SK-MEL-5 (cell line): Measurements from ENCODE around the gene NEAT1. TPM values are rescaled to one million over a fixed set of nuclear protein-coding genes. Genes with fewer than 3 reads are reported as not detected.
"Not testable (repeated sequence)": the region's sequence is repeated elsewhere in the genome, so short reads cannot be mapped to it uniquely, and the experiment has no call there.

Experiments
- DNase-seq: peaks from one replicate; pipeline ENCODE4 v3.0.0-alpha.2; 2016; ENCODE audit warnings: low read depth, low spot score
- in situ Hi-C: cut with HindIII; loops from 2 replicates; pipeline ENCODE4 v1.10.0; 2016; ENCODE audit warnings: low sequenced_read_pairs, high pct_unique_total_duplicates, low pct_unique_long_range_greater_than_20kb
- total RNA-seq: library from RNA; depleted of rRNA; stranded (reverse); fragments of >200 nt; shearing (Covaris generic); gene quantifications from 2 replicates; pipeline ENCODE4 v1.2.3, GENCODE V29; 2014

NEAT1 gene
- total RNA-seq, 1 experiment from 2014 or later: 13.3 TPM

GRCh38 chr11:65454311-65454695 lies 31.7 kb downstream of the NEAT1 start:
- in situ Hi-C loops: no loop called here
- no peak for DNase-seq

GRCh38 chr11:65454696-65455456 lies 32.3 kb downstream of the NEAT1 start:
- DNase-seq: no peak
- in situ Hi-C loops: no loop called here

- no peak for DNase-seq
These were observed 33.8 kb downstream of the NEAT1 start for GRCh38 chr11:65456418-65456817.

GRCh38 chr11:65459552-65459951 lies 37.0 kb downstream of the NEAT1 start:
- in situ Hi-C loops: no loop called here

More at GRCh38 chr11:65456418-65456817, 33.8 kb downstream of the NEAT1 start:
- in situ Hi-C loops: no loop called here

GRCh38 chr11:65465471-65465870 lies 42.9 kb downstream of the NEAT1 start:
- in situ Hi-C loops, DNase-seq: not testable (repeated sequence)

More at GRCh38 chr11:65459552-65459951, 37.0 kb downstream of the NEAT1 start:
- no peak for DNase-seq

- in situ Hi-C loops, DNase-seq: not testable (repeated sequence)
These were observed 44.7 kb downstream of the NEAT1 start for GRCh38 chr11:65467306-65467705.

GRCh38 chr11:65468874-65469333 lies 46.3 kb downstream of the NEAT1 start:
- peak; percentile 71 for DNase-seq

GRCh38 chr11:65470433-65471049 lies 47.9 kb downstream of the NEAT1 start:
- in situ Hi-C loops: no loop called here
- no peak for DNase-seq

More at GRCh38 chr11:65468874-65469333, 46.3 kb downstream of the NEAT1 start:
- in situ Hi-C loops: no loop called here

- in situ Hi-C loops: no loop called here
- DNase-seq: peak; percentile 74
These were observed 48.9 kb downstream of the NEAT1 start for GRCh38 chr11:65471447-65471891.

- DNase-seq, in situ Hi-C loops: not testable (repeated sequence)
These were observed 50.1 kb downstream of the NEAT1 start for GRCh38 chr11:65472588-65473277.

GRCh38 chr11:65473278-65473860 lies 50.8 kb downstream of the NEAT1 start:
- DNase-seq: no peak
- in situ Hi-C loops: no loop called here

- in situ Hi-C loops: no loop called here
- DNase-seq: no peak
These were observed 52.3 kb downstream of the NEAT1 start for GRCh38 chr11:65474864-65475263.

- in situ Hi-C loops: no loop called here
- DNase-seq: no peak
These were observed 54.1 kb downstream of the NEAT1 start for GRCh38 chr11:65476632-65477148.

GRCh38 chr11:65477149-65477965 lies 54.8 kb downstream of the NEAT1 start:
- in situ Hi-C loops: no loop called here
- peak; percentile 91 for DNase-seq

- DNase-seq: no peak
- in situ Hi-C loops: no loop called here
These were observed 56.0 kb downstream of the NEAT1 start for GRCh38 chr11:65478388-65479183.
